HEK293 (cell line): Measurements from ENCODE around the gene FBH1.

Source experiments
- CTCF ChIA-PET: fragments of 350-600 bp; formaldehyde crosslinking; extraction: SDS; loops from one replicate; lab custom pipeline; 2021; ENCODE audit warnings: antibody characterized with exemption; lab: Yijun Ruan, JAX
- POLR2A ChIA-PET: fragments of 300-600 bp; formaldehyde crosslinking; extraction: SDS; loops from one replicate; lab custom pipeline; 2020; ENCODE audit warnings: antibody characterized with exemption, inconsistent platforms; lab: Yijun Ruan, JAX
- H3K27ac ChIP-seq: fragments of 200-500 bp; sonication (Bioruptor generic); 2 replicates; pipeline ENCODE4 v1.5.1; 2014; ENCODE audit warnings: low read depth, low read length, control low read depth, inconsistent platforms; ENCODE audit errors: extremely low read depth
- H3K36me3 ChIP-seq, 2 experiments: fragments of 200-500 bp in 1 of 2; sonication (Bioruptor generic) in 1 of 2; 1 replicate in 1 of 2; 2 replicates in 1 of 2; pipeline ENCODE4 v1.5.1; 2014 to 2017; ENCODE audit warnings: inconsistent platforms in 2 of 2, low read length in 2 of 2; ENCODE audit not compliant: control insufficient read depth in 2 of 2, insufficient read depth in 1 of 2
- H3K4me1 ChIP-seq: fragments of 200-500 bp; sonication (Bioruptor generic); 2 replicates; pipeline ENCODE4 v1.5.1; 2014; ENCODE audit warnings: mild to moderate bottlenecking, low read length, inconsistent platforms; ENCODE audit not compliant: control insufficient read depth, insufficient read depth
- H3K4me3 ChIP-seq: 2 replicates; pipeline ENCODE4 v1.5.1; 2011; ENCODE audit warnings: low read depth, mild to moderate bottlenecking, control low read depth, low read length, moderate library complexity
- H3K9me3 ChIP-seq: fragments of 200-500 bp; sonication (Bioruptor generic); 2 replicates; pipeline ENCODE4 v1.5.1; 2014; ENCODE audit warnings: low read depth, low read length, inconsistent platforms; ENCODE audit not compliant: control insufficient read depth, insufficient read depth
- OSR2 ChIP-seq: fragments of 450-650 bp; formaldehyde crosslinking; IDR thresholded peaks from 2 replicates; pipeline ENCODE4 v1.5.1; 2016; ENCODE audit warnings: missing biosample characterization, missing genetic modification characterization
- PRDM1 ChIP-seq: fragments of 450-650 bp; formaldehyde crosslinking; IDR thresholded peaks from 2 replicates; pipeline ENCODE4; 2016; ENCODE audit warnings: missing biosample characterization, missing genetic modification characterization
- RBAK ChIP-seq: fragments of 450-650 bp; formaldehyde crosslinking; IDR thresholded peaks from 2 replicates; pipeline ENCODE4 v1.5.1; 2016; ENCODE audit warnings: missing biosample characterization, missing genetic modification characterization
- SETDB1 ChIP-seq: IDR thresholded peaks from one replicate; pipeline ENCODE4 v1.6.1; 2017; ENCODE audit warnings: mild to moderate bottlenecking, low read length, moderate library complexity, mixed read lengths; ENCODE audit not compliant: insufficient read length
- ZBTB1 ChIP-seq: fragments of 450-650 bp; formaldehyde crosslinking; IDR thresholded peaks from 2 replicates; pipeline ENCODE4 v1.5.1; 2016; ENCODE audit warnings: missing biosample characterization, missing genetic modification characterization
- ZBTB20 ChIP-seq: fragments of 450-650 bp; formaldehyde crosslinking; IDR thresholded peaks from 2 replicates; pipeline ENCODE4 v1.5.1; 2016; ENCODE audit warnings: missing biosample characterization, missing genetic modification characterization
- ZBTB8A ChIP-seq: fragments of 450-650 bp; formaldehyde crosslinking; IDR thresholded peaks from 2 replicates; pipeline ENCODE4 v1.5.1; 2016; ENCODE audit warnings: missing biosample characterization, missing genetic modification characterization
- ZNF24 ChIP-seq: fragments of 450-650 bp; formaldehyde crosslinking; IDR thresholded peaks from 2 replicates; pipeline ENCODE4 v1.5.1; 2016; ENCODE audit warnings: missing biosample characterization, missing genetic modification characterization
- ZNF248 ChIP-seq: fragments of 450-650 bp; formaldehyde crosslinking; IDR thresholded peaks from 2 replicates; pipeline ENCODE4 v1.5.1; 2017; ENCODE audit warnings: missing biosample characterization, missing genetic modification characterization
- ZNF274 ChIP-seq, 2 experiments: fragments of 200-500 bp in 1 of 2; fragments of 450-650 bp in 1 of 2; sonication (Bioruptor generic) in 1 of 2; formaldehyde crosslinking in 1 of 2; IDR thresholded peaks; 2 replicates each; pipeline versions ENCODE4 v1.5.1 to v1.6.1; 2014 to 2016; ENCODE audit warnings: borderline replicate concordance in 1 of 2, inconsistent platforms in 1 of 2, low read length in 1 of 2, missing biosample characterization in 1 of 2, missing genetic modification characterization in 1 of 2
- ZNF324 ChIP-seq: fragments of 450-650 bp; formaldehyde crosslinking; IDR thresholded peaks from 2 replicates; pipeline ENCODE4 v1.5.1; 2016; ENCODE audit warnings: missing biosample characterization, missing genetic modification characterization
- ZNF341 ChIP-seq: fragments of 450-650 bp; formaldehyde crosslinking; IDR thresholded peaks from 2 replicates; pipeline ENCODE4; 2016; ENCODE audit warnings: low read depth, missing biosample characterization, missing genetic modification characterization
- ZNF354C ChIP-seq: fragments of 450-650 bp; formaldehyde crosslinking; IDR thresholded peaks from 2 replicates; pipeline ENCODE4 v1.5.1; 2016; ENCODE audit warnings: missing biosample characterization, missing genetic modification characterization, low read depth, borderline replicate concordance
- ZNF510 ChIP-seq: fragments of 450-650 bp; formaldehyde crosslinking; IDR thresholded peaks from 2 replicates; pipeline ENCODE4 v1.5.1; 2018; ENCODE audit warnings: mild to moderate bottlenecking, missing genetic modification characterization, missing biosample characterization; ENCODE audit not compliant: insufficient replicate concordance
- ZNF514 ChIP-seq: fragments of 450-650 bp; formaldehyde crosslinking; IDR thresholded peaks from 2 replicates; pipeline ENCODE4 v1.5.1; 2016; ENCODE audit warnings: missing biosample characterization, missing genetic modification characterization
- ZNF529 ChIP-seq: fragments of 450-650 bp; formaldehyde crosslinking; IDR thresholded peaks from 2 replicates; pipeline ENCODE4 v1.5.1; 2017; ENCODE audit warnings: missing genetic modification characterization, missing biosample characterization; ENCODE audit not compliant: insufficient replicate concordance
- ZNF530 ChIP-seq: fragments of 450-650 bp; formaldehyde crosslinking; IDR thresholded peaks from 2 replicates; pipeline ENCODE4 v1.5.1; 2016; ENCODE audit warnings: low read depth, missing biosample characterization, missing genetic modification characterization
- ZNF600 ChIP-seq: fragments of 450-650 bp; formaldehyde crosslinking; IDR thresholded peaks from 2 replicates; pipeline ENCODE4 v1.5.1; 2016; ENCODE audit warnings: missing biosample characterization, missing genetic modification characterization
- ZNF777 ChIP-seq: fragments of 450-650 bp; formaldehyde crosslinking; IDR thresholded peaks from 2 replicates; pipeline ENCODE4 v1.5.1; 2017; ENCODE audit warnings: missing biosample characterization, missing genetic modification characterization, borderline replicate concordance
- TF ChIP-seq, protein P1 (sequence below): fragments of 450-650 bp; formaldehyde crosslinking; IDR thresholded peaks from 2 replicates; pipeline ENCODE4 v1.5.1; 2016; ENCODE audit warnings: missing biosample characterization, missing genetic modification characterization, low read depth
- TF ChIP-seq, protein P2 (sequence below): fragments of 450-650 bp; formaldehyde crosslinking; IDR thresholded peaks from 2 replicates; pipeline ENCODE4 v1.5.1; 2017; ENCODE audit warnings: missing biosample characterization, missing genetic modification characterization
- TF ChIP-seq, protein P3 (sequence below): fragments of 450-650 bp; formaldehyde crosslinking; IDR thresholded peaks from 2 replicates; pipeline ENCODE4 v1.5.1; 2016; ENCODE audit warnings: missing biosample characterization, missing genetic modification characterization

FBH1 gene

DNA sequence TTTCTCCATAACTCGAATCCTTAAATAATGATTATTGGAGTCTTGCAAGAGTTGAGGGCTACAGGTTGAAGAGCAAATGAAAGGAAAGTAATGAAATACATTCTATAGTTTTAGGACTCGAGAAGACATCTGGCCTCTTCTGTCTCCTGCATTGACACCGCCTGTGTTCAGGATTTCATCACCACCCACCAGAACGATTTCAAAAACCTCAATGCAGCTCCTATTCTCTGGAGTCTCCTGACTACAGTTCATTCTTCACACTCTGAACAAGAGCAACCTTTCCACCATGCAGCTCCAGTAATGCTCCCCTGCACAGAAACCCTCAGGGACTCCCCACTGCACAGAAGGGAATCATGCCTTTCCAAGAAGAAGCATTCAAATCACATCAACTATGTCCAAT is 81.8 kb downstream of the FBH1 start:
- H3K27ac ChIP-seq, result no peak overlapping the region
- POLR2A ChIA-PET, result no interaction called here
- no peaks in the 10 kb centered on the region for H3K9me3 ChIP-seq
- no peak overlapping the region for H3K4me3 ChIP-seq
- CTCF ChIA-PET, result interaction anchor here (0.5 to 0.7 kb wide), 3 partner anchors 16 to 115 kb away, joined by 3 read pairs; partner anchors contain the start of genes ANKRD16 and FBH1
- no peaks in the 10 kb centered on the region for H3K36me3 ChIP-seq
- no peaks in the 10 kb centered on the region for H3K4me1 ChIP-seq
- TF ChIP-seq ZNF530 (tag by site-specific recombination), result no peak
- no peak for TF ChIP-seq ZNF324 (tag by site-specific recombination)
- TF ChIP-seq, protein P1, sequence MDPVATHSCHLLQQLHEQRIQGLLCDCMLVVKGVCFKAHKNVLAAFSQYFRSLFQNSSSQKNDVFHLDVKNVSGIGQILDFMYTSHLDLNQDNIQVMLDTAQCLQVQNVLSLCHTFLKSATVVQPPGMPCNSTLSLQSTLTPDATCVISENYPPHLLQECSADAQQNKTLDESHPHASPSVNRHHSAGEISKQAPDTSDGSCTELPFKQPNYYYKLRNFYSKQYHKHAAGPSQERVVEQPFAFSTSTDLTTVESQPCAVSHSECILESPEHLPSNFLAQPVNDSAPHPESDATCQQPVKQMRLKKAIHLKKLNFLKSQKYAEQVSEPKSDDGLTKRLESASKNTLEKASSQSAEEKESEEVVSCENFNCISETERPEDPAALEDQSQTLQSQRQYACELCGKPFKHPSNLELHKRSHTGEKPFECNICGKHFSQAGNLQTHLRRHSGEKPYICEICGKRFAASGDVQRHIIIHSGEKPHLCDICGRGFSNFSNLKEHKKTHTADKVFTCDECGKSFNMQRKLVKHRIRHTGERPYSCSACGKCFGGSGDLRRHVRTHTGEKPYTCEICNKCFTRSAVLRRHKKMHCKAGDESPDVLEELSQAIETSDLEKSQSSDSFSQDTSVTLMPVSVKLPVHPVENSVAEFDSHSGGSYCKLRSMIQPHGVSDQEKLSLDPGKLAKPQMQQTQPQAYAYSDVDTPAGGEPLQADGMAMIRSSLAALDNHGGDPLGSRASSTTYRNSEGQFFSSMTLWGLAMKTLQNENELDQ (tag by site-specific recombination), result no peak
- TF ChIP-seq ZNF354C (tag by site-specific recombination), result no peak
- TF ChIP-seq ZNF341 (tag by site-specific recombination), result no peak
- TF ChIP-seq RBAK (tag by site-specific recombination), result no peak
- no peak for TF ChIP-seq ZBTB20 (tag by site-specific recombination)
- no peak for TF ChIP-seq ZNF510 (tag by site-specific recombination)
- TF ChIP-seq ZBTB8A (tag by site-specific recombination), result no peak
- no peak for TF ChIP-seq ZBTB1 (tag by site-specific recombination)
- TF ChIP-seq, protein P2, sequence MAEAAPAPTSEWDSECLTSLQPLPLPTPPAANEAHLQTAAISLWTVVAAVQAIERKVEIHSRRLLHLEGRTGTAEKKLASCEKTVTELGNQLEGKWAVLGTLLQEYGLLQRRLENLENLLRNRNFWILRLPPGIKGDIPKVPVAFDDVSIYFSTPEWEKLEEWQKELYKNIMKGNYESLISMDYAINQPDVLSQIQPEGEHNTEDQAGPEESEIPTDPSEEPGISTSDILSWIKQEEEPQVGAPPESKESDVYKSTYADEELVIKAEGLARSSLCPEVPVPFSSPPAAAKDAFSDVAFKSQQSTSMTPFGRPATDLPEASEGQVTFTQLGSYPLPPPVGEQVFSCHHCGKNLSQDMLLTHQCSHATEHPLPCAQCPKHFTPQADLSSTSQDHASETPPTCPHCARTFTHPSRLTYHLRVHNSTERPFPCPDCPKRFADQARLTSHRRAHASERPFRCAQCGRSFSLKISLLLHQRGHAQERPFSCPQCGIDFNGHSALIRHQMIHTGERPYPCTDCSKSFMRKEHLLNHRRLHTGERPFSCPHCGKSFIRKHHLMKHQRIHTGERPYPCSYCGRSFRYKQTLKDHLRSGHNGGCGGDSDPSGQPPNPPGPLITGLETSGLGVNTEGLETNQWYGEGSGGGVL, result no peak
- TF ChIP-seq, all 188 proteins: peak for 0

DNA sequence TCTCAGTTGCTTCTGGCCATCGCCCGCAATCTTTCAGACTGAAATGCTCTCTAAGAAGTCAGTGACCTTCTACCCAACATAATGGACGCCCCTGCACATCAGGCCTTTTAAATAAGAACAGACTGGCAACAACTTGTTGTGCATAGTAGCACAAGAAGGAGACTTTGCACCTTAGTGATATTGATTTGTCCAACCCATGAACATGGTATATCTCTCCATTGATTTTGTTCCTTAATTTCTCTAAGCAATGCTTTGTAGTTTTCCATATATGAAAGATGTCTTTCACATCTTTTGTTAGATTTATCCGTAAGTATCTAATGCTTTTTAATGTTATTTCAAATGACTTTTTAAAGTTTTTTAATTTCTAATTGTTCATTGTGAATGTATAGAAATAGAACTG is 83.0 kb downstream of the FBH1 start:
- ChIA-PET POLR2A (no interaction called here), CTCF (no interaction called here)
- Histone ChIP-seq H3K4me3 (no peak overlapping the region), H3K27ac (no peak overlapping the region), H3K9me3 (no peaks in the 10 kb centered on the region), H3K36me3 (no peaks in the 10 kb centered on the region), H3K4me1 (no peaks in the 10 kb centered on the region; the same call in 1 of the 2 replicates)
- peak; percentile 74; the same call in 1 of the 2 replicates for TF ChIP-seq ZNF248 (tag by site-specific recombination)
- no peak for TF ChIP-seq ZNF514 (tag by site-specific recombination)
- no peak for TF ChIP-seq ZNF529 (tag by site-specific recombination)

DNA sequence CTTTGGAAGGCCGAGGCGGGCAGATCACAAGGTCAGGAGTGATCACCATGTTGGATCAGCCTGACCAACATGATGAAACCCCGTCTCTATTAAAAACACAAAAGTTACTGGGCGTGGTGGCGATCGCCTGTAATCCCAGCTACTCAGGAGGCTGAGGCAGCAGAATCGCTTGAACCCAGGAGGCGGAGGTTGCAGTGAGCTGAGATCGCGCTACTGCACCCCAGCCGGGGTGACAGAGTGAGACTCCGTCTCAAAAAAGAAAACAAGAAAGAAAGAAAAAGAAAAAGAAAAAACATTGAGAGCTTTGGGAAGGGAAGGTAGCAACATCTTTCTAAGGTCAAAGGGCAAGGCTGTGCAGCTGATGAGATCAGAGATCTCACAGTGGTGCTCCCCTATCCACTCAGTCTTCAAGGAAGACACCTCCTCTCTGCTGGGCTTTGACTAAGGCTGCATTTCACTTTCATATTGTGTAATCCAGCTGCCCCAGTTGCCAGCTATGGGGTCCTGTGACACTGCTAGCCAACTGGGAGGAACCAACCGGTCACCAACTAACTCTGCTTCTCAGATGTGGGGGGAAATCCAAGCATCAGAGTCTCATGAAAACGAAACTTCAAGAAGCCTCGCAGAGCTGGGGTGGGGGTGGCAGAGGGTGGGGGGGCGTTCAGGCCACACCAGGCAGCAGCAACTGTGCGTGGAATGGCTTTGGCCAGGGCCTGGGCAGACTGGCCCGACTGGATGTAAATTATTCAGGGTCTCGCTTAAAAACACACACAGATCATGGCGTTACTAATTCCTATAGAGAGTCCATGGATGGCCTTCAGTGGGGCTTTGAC is 85.8 kb downstream of the FBH1 start:
- CTCF ChIA-PET, result interaction anchor here (0.6 to 1.3 kb wide), 3 partner anchors 227 to 426 kb away, joined by 3 to 5 read pairs (median 3); partner anchors contain the start of gene PFKFB3
- peaks cover 2% of the 10 kb centered on the region; the same call in 1 of the 2 replicates for H3K4me1 ChIP-seq
- no peak overlapping the region for H3K4me3 ChIP-seq
- POLR2A ChIA-PET, result interaction anchor here (1.5 kb wide), 1 partner anchor 291 kb away, joined by 3 read pairs; the partner anchor contains the start of gene TASOR2
- H3K9me3 ChIP-seq, result no peaks in the 10 kb centered on the region
- no peak overlapping the region for H3K27ac ChIP-seq
- H3K36me3 ChIP-seq, result no peaks in the 10 kb centered on the region
- no peak for TF ChIP-seq ZNF777 (tag by site-specific recombination)
- TF ChIP-seq, protein P3, sequence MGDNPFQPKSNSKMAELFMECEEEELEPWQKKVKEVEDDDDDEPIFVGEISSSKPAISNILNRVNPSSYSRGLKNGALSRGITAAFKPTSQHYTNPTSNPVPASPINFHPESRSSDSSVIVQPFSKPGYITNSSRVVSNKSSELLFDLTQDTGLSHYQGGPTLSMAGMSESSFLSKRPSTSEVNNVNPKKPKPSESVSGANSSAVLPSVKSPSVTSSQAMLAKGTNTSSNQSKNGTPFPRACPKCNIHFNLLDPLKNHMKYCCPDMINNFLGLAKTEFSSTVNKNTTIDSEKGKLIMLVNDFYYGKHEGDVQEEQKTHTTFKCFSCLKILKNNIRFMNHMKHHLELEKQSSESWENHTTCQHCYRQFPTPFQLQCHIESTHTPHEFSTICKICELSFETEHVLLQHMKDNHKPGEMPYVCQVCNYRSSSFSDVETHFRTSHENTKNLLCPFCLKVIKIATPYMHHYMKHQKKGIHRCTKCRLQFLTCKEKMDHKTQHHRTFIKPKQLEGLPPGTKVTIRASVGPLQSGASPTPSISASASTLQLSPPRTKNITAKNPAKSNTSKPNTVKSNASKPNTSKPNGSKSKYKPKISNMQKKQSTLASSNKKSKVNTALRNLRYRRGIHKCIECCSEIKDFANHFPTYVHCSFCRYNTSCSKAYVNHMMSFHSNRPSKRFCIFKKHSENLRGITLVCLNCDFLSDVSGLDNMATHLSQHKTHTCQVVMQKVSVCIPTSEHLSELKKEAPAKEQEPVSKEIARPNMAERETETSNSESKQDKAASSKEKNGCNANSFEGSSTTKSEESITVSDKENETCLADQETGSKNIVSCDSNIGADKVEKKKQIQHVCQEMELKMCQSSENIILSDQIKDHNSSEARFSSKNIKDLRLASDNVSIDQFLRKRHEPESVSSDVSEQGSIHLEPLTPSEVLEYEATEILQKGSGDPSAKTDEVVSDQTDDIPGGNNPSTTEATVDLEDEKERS, result no peak
- TF ChIP-seq SETDB1, result no peak
- no peak for TF ChIP-seq ZNF274 (IDR thresholded peaks at IDR 0.05; ENCODE audit: low read length)
- TF ChIP-seq ZNF274 (tag by site-specific recombination; IDR thresholded peaks at IDR 0.05; ENCODE audit: borderline replicate concordance), result no peak
- peak; percentile 63 for TF ChIP-seq PRDM1 (tag by site-specific recombination)
- 0 out of 2 replicates have a peak, but pooled peaks have one; percentile 34 for TF ChIP-seq ZNF600 (tag by site-specific recombination)
- 0 out of 2 replicates have a peak, but pooled peaks have one; percentile 7 for TF ChIP-seq OSR2 (tag by site-specific recombination)
- no peak for TF ChIP-seq ZNF24 (tag by site-specific recombination)
